CD8-positive, alpha-beta memory T cell (primary cell): ENCODE results near the gene RUBCN. TPM values are rescaled to one million over a fixed set of nuclear protein-coding genes. Genes with fewer than 3 reads are reported as not detected.
A peak's percentile ranks its signal among the peaks of the same experiment; 100 is the strongest.

Experiments
- CTCF ChIA-PET: fragments of 350-600 bp; sonication (Branson Sonifier 250); formaldehyde crosslinking; loops from one replicate; lab custom pipeline; 2021; ENCODE audit warnings: antibody characterized with exemption; lab: Charles Lee
- POLR2A ChIA-PET: fragments of 350-600 bp; sonication (Branson Sonifier 250); formaldehyde crosslinking; loops from one replicate; lab custom pipeline; 2021; ENCODE audit warnings: antibody characterized with exemption; lab: Charles Lee
- DNase-seq, 5 donors: peaks; one replicate each; pipeline versions ENCODE4 v3.0.0 to v3.0.0-alpha.2; 2020 to 2022; ENCODE audit warnings: mixed read lengths in 1 of 5
- H3K27ac ChIP-seq: one replicate; pipeline ENCODE4 v1.7.0; 2013; ENCODE audit warnings: low read depth, mild to moderate bottlenecking, low read length, moderate library complexity
- H3K27me3 ChIP-seq: 2 replicates; pipeline ENCODE4 v1.7.0; 2013; ENCODE audit warnings: low read length, mild to moderate bottlenecking; ENCODE audit not compliant: insufficient read depth, poor library complexity, severe bottlenecking
- H3K36me3 ChIP-seq: 2 replicates; pipeline ENCODE4 v1.7.0; 2013; ENCODE audit warnings: mild to moderate bottlenecking, low read length, moderate library complexity; ENCODE audit not compliant: insufficient read depth
- H3K4me1 ChIP-seq: 2 replicates; pipeline ENCODE4 v1.7.0; 2013; ENCODE audit warnings: mild to moderate bottlenecking, low read length, moderate library complexity; ENCODE audit not compliant: insufficient read depth
- H3K4me3 ChIP-seq: 2 replicates; pipeline ENCODE4 v1.7.0; 2013; ENCODE audit warnings: mild to moderate bottlenecking, low read length
- H3K9me3 ChIP-seq: 2 replicates; pipeline ENCODE4 v1.7.0; 2013; ENCODE audit warnings: mild to moderate bottlenecking, low read length
- H3K27ac Mint-ChIP-seq, 8 donors: one replicate each; pipeline ENCODE4 v1.8.0; 2020 to 2021; ENCODE audit warnings: mixed read lengths in 8 of 8, mild to moderate bottlenecking in 6 of 8, inconsistent platforms in 3 of 8, moderate library complexity in 3 of 8
- H3K27me3 Mint-ChIP-seq, 2 donors: one replicate each; pipeline ENCODE4 v1.8.0; 2020 to 2021; ENCODE audit warnings: mixed read lengths in 2 of 2, mild to moderate bottlenecking in 1 of 2, moderate library complexity in 1 of 2
- H3K36me3 Mint-ChIP-seq, 3 donors: one replicate each; pipeline ENCODE4 v1.8.0; 2020 to 2021; ENCODE audit warnings: mixed read lengths in 3 of 3, inconsistent platforms in 1 of 3, mild to moderate bottlenecking in 1 of 3
- H3K4me1 Mint-ChIP-seq, 3 donors: one replicate each; pipeline ENCODE4 v1.8.0; 2020 to 2021; ENCODE audit warnings: mixed read lengths in 3 of 3, inconsistent platforms in 1 of 3, mild to moderate bottlenecking in 1 of 3
- H3K4me3 Mint-ChIP-seq, 7 donors: one replicate each; pipeline ENCODE4 v1.8.0; 2020 to 2021; ENCODE audit warnings: mixed read lengths in 7 of 7, mild to moderate bottlenecking in 6 of 7, moderate library complexity in 4 of 7, inconsistent platforms in 2 of 7
- H3K9me3 Mint-ChIP-seq, 5 donors: one replicate each; pipeline ENCODE4 v1.8.0; 2020 to 2022; ENCODE audit warnings: mixed read lengths in 5 of 5, mild to moderate bottlenecking in 3 of 5, moderate library complexity in 2 of 5, inconsistent platforms in 1 of 5
- polyA plus RNA-seq: library from polyadenylated mRNA; unstranded; fragments of 300-500 nt; fragmentation: Illumina TruSeq; gene quantifications from one replicate; pipeline ENCODE4 v1.2.3, GENCODE V29; 2021
- total RNA-seq, 2 experiments: library from RNA; stranded (reverse); gene quantifications; one replicate each; pipeline ENCODE4 v1.2.3, GENCODE V29; 2021

RUBCN gene
- total and polyA plus RNA-seq, 3 experiments from 2014 or later = 26.6 to 45.9 (median 43.2) TPM

GRCh38 chr3:197748597-197749314 is 12.1 kb upstream of the RUBCN start:
- Histone ChIP-seq H3K27me3 (no peaks in the 10 kb centered on the region), H3K27ac (peak overlapping the region; percentile 66), H3K4me1 (peaks cover 34% of the 10 kb centered on the region), H3K4me3 (peak overlapping the region; percentile 82), H3K36me3 (no peaks in the 10 kb centered on the region), H3K9me3 (no peaks in the 10 kb centered on the region)
- H3K4me3 Mint-ChIP-seq = peak overlapping the region; percentile 93 to 100 (median 97)
- H3K36me3 Mint-ChIP-seq = peaks cover 0 to 11% (median 0%) of the 10 kb centered on the region in 3 donors
- ChIA-PET CTCF (interaction anchor here (0.7 to 1.7 kb wide), 8 partner anchors 10 to 61 kb away, joined by 3 to 9 read pairs (median 4); partner anchors contain the start of gene RUBCN), POLR2A (interaction anchor here (0.5 to 1.9 kb wide), 5 partner anchors 13 to 188 kb away, joined by 3 to 12 read pairs (median 4); partner anchors contain the start of gene LRCH3)
- peaks cover 0 to 5% of the 10 kb centered on the region in 2 donors for H3K27me3 Mint-ChIP-seq
- peaks cover 34 to 43% (median 39%) of the 10 kb centered on the region in 3 donors for H3K4me1 Mint-ChIP-seq
- no peaks in the 10 kb centered on the region for H3K9me3 Mint-ChIP-seq
- DNase-seq = no peak
- peak overlapping the region; percentile 95 to 99 (median 98) for H3K27ac Mint-ChIP-seq

GRCh38 chr3:197746801-197747237 is 10.1 kb upstream of the RUBCN start:
- Histone ChIP-seq H3K4me1 (peaks cover 19% of the 10 kb centered on the region), H3K36me3 (no peaks in the 10 kb centered on the region), H3K4me3 (no peak overlapping the region), H3K27me3 (no peaks in the 10 kb centered on the region), H3K27ac (no peak overlapping the region), H3K9me3 (no peaks in the 10 kb centered on the region)
- no peak for DNase-seq
- H3K4me3 Mint-ChIP-seq = peak overlapping the region in 1 of 7 donors; percentile 66
- peak overlapping the region in 3 of 8 donors; percentile 7 to 68 (median 21) for H3K27ac Mint-ChIP-seq
- H3K27me3 Mint-ChIP-seq = peaks cover 0 to 5% of the 10 kb centered on the region in 2 donors
- peaks cover 0 to 11% (median 0%) of the 10 kb centered on the region in 3 donors for H3K36me3 Mint-ChIP-seq
- H3K9me3 Mint-ChIP-seq = no peaks in the 10 kb centered on the region
- H3K4me1 Mint-ChIP-seq = peaks cover 20 to 26% (median 23%) of the 10 kb centered on the region in 3 donors
- ChIA-PET POLR2A (no interaction called here), CTCF (no interaction called here)

DNA sequence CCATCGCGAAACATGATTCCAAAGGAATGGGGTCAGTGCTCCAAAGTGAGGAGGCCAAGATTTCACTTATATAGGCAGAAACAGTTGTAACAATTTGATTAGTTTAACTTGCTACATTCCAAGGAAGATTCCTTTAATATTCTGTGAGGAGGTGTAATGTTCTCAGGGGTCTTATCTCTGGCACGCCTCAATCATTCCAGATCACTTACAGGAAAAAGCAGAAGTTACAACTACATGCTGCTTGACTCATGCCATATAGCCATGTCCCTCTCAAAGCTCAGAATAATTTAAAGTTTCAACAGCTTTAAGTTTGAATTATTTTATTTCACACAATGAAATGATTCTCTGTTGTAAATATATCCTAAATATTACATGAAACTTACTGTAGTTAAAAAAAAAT is 9.5 kb upstream of the RUBCN start:
- POLR2A ChIA-PET = no interaction called here
- H3K9me3 ChIP-seq = no peaks in the 10 kb centered on the region
- DNase-seq = no peak
- H3K27ac ChIP-seq = no peak overlapping the region
- peak overlapping the region in 1 of 8 donors; percentile 57 for H3K27ac Mint-ChIP-seq
- H3K9me3 Mint-ChIP-seq = no peaks in the 10 kb centered on the region
- peaks cover 0 to 5% of the 10 kb centered on the region in 2 donors for H3K27me3 Mint-ChIP-seq
- CTCF ChIA-PET = no interaction called here
- no peaks in the 10 kb centered on the region for H3K27me3 ChIP-seq
- H3K36me3 ChIP-seq = no peaks in the 10 kb centered on the region
- no peak overlapping the region for H3K4me3 ChIP-seq
- peaks cover 0 to 11% (median 0%) of the 10 kb centered on the region in 3 donors for H3K36me3 Mint-ChIP-seq
- H3K4me1 ChIP-seq = peaks cover 14% of the 10 kb centered on the region
- H3K4me1 Mint-ChIP-seq = peaks cover 17 to 21% (median 19%) of the 10 kb centered on the region in 3 donors
- peak overlapping the region in 1 of 7 donors; percentile 67 for H3K4me3 Mint-ChIP-seq

DNA sequence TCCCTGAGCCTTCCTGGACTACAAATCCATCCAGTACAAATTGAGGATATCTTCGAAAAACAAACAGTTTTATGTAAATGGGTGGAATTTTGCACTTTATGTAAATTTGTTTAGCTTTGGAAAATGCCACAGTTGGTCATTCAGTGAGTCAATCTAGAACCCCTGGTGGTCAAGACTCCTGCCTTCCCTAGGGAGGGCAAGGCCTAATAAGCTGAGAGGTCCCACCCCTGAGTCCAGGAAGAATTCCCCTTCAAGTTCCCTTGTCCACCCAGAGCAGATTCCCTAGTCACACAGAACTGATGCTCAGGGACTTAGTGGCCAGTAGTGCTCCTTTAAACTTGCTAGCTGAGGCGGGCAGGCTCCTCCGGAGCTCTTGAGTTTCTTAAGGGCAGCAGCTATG is 6.1 kb upstream of the RUBCN start:
- Mint-ChIP-seq H3K27ac (no peak overlapping the region), H3K4me1 (peaks cover 0 to 4% (median 4%) of the 10 kb centered on the region in 3 donors), H3K27me3 (peaks cover 0 to 3% of the 10 kb centered on the region in 2 donors), H3K9me3 (no peaks in the 10 kb centered on the region), H3K4me3 (no peak overlapping the region), H3K36me3 (no peaks in the 10 kb centered on the region)
- DNase-seq = no peak
- Histone ChIP-seq H3K36me3 (no peaks in the 10 kb centered on the region), H3K9me3 (no peaks in the 10 kb centered on the region), H3K4me1 (peaks cover 3% of the 10 kb centered on the region), H3K4me3 (no peak overlapping the region), H3K27me3 (no peaks in the 10 kb centered on the region), H3K27ac (no peak overlapping the region)
- ChIA-PET CTCF (interaction anchor here (1.3 kb wide), 1 partner anchor 9 kb away, joined by 3 read pairs; no protein-coding TSS in a partner anchor), POLR2A (interaction anchor here (0.6 kb wide), 1 partner anchor 121 kb away, joined by 5 read pairs; no protein-coding TSS in a partner anchor)

GRCh38 chr3:197737749-197738462 is 1.2 kb upstream of the RUBCN start:
- no peaks in the 10 kb centered on the region for H3K27me3 Mint-ChIP-seq
- Histone ChIP-seq H3K27me3 (no peaks in the 10 kb centered on the region), H3K36me3 (no peaks in the 10 kb centered on the region), H3K27ac (peak overlapping the region; percentile 65), H3K4me1 (peaks cover 18% of the 10 kb centered on the region), H3K4me3 (peak overlapping the region; percentile 93), H3K9me3 (no peaks in the 10 kb centered on the region)
- POLR2A ChIA-PET = no interaction called here
- H3K27ac Mint-ChIP-seq = peak overlapping the region in 7 of 8 donors; percentile 79 to 97 (median 92)
- H3K4me3 Mint-ChIP-seq = peak overlapping the region; percentile 89 to 99 (median 94)
- no peaks in the 10 kb centered on the region for H3K9me3 Mint-ChIP-seq
- H3K36me3 Mint-ChIP-seq = peaks cover 0 to 15% (median 0%) of the 10 kb centered on the region in 3 donors
- H3K4me1 Mint-ChIP-seq = peaks cover 23 to 41% (median 32%) of the 10 kb centered on the region in 3 donors
- DNase-seq = no peak
- CTCF ChIA-PET = interaction anchor here (1.1 kb wide), 1 partner anchor 11 kb away, joined by 3 read pairs; no protein-coding TSS in a partner anchor

DNA sequence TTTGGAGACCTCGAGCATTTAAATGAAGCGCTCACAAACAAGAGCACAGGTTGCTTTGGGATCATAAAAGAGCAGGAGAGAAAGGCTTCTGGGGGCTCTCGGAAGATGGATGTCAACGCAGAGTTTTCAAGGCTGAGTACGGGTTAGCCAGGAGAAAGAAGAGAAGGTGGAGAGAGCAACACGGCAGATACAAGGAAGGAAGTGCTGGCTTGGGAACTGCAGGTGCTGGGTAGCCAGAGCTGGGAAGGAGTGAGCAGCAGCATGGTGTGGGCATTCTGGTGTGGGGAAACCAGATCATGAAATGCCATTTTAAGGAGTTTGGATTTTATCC is 580 bp upstream of the RUBCN start:
- Mint-ChIP-seq H3K4me3 (peak overlapping the region; percentile 89 to 99 (median 94)), H3K36me3 (peaks cover 0 to 15% (median 0%) of the 10 kb centered on the region in 3 donors), H3K27ac (peak overlapping the region; percentile 79 to 97 (median 92)), H3K9me3 (no peaks in the 10 kb centered on the region), H3K27me3 (no peaks in the 10 kb centered on the region), H3K4me1 (peaks cover 23 to 45% (median 32%) of the 10 kb centered on the region in 3 donors)
- H3K36me3 ChIP-seq = no peaks in the 10 kb centered on the region
- peak overlapping the region; percentile 65 for H3K27ac ChIP-seq
- peaks cover 18% of the 10 kb centered on the region for H3K4me1 ChIP-seq
- H3K9me3 ChIP-seq = no peaks in the 10 kb centered on the region
- POLR2A ChIA-PET = no interaction called here
- no peaks in the 10 kb centered on the region for H3K27me3 ChIP-seq
- H3K4me3 ChIP-seq = peak overlapping the region; percentile 93
- DNase-seq = no peak
- CTCF ChIA-PET = interaction anchor here (1.1 kb wide), 1 partner anchor 12 kb away, joined by 3 read pairs; no protein-coding TSS in a partner anchor

DNA sequence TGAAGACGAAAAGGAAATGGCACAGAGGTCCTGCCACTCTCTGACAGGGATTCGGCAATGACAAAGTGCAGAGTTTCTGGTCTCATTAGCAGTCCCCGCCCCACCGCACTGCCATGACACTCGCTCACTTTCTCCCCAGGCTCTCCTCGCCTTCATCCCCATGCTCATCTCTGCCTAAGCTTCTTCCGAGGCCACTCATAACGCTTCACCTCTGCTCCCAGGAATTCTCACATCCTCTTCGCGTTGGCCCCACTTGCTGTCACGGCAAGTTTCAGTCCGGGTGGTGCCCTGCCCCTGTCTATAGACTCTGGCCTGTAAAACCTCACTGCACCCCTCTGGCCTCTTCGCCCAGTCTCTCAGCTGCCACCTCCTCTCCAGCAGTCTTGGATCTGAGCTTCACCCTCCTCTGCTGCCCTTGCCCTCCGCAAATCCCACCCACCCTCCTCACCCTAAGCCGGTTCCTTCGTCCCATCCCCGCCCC is 654 bp downstream of the RUBCN start:
- Histone ChIP-seq H3K4me1 (peaks cover 18% of the 10 kb centered on the region), H3K4me3 (peak overlapping the region; percentile 93), H3K27ac (peak overlapping the region; percentile 69), H3K27me3 (no peaks in the 10 kb centered on the region), H3K36me3 (no peaks in the 10 kb centered on the region), H3K9me3 (no peaks in the 10 kb centered on the region)
- peak overlapping the region; percentile 80 to 96 (median 92) for H3K27ac Mint-ChIP-seq
- no peaks in the 10 kb centered on the region for H3K9me3 Mint-ChIP-seq
- H3K4me1 Mint-ChIP-seq = peaks cover 27 to 52% (median 37%) of the 10 kb centered on the region in 3 donors
- DNase-seq = peak; percentile 22 to 57 (median 28)
- ChIA-PET CTCF (interaction anchor here (1.4 kb wide), 1 partner anchor 9 kb away, joined by 4 read pairs; no protein-coding TSS in a partner anchor), POLR2A (interaction anchor here (0.9 to 2.4 kb wide), 5 partner anchors 11 to 57 kb away, joined by 3 to 15 read pairs (median 3); partner anchors contain the start of gene FYTTD1)
- H3K27me3 Mint-ChIP-seq = no peaks in the 10 kb centered on the region
- H3K4me3 Mint-ChIP-seq = peak overlapping the region; percentile 89 to 99 (median 94)
- H3K36me3 Mint-ChIP-seq = peaks cover 0 to 18% (median 0%) of the 10 kb centered on the region in 3 donors
